Large intestine (tissue), 3 donors: Measurements from ENCODE around the gene ACP6. TPM values are rescaled to one million over a fixed set of nuclear protein-coding genes. Genes with fewer than 3 reads are reported as not detected.

ENCODE experiments used
- DNase-seq, 2 donors: peaks; one replicate each; pipeline versions ENCODE4 v3.0.0 to v3.0.0-alpha.2; 2013
- H3K27ac ChIP-seq: one replicate; pipeline ENCODE4 v1.5.1; 2013; ENCODE audit warnings: low read length
- H3K27me3 ChIP-seq: 2 replicates; pipeline ENCODE4 v1.6.1; 2013; ENCODE audit warnings: low read length; ENCODE audit not compliant: control insufficient read depth, insufficient read depth
- H3K36me3 ChIP-seq: 2 replicates; pipeline ENCODE4 v1.6.1; 2013; ENCODE audit warnings: low read length; ENCODE audit not compliant: control insufficient read depth, insufficient read depth
- H3K4me1 ChIP-seq: one replicate; pipeline ENCODE4 v1.6.1; 2013; ENCODE audit warnings: low read length; ENCODE audit not compliant: control insufficient read depth, insufficient read depth
- H3K4me3 ChIP-seq: one replicate; pipeline ENCODE4 v1.5.1; 2013; ENCODE audit warnings: low read length
- H3K9me3 ChIP-seq: one replicate; pipeline ENCODE4 v1.6.1; 2013; ENCODE audit warnings: mild to moderate bottlenecking, low read depth, low read length, moderate library complexity; ENCODE audit not compliant: control insufficient read depth
- WGBS: methylation state at CpG from one replicate; pipeline ENCODE4 v1.1.5; 2013; ENCODE audit warnings: low lambda C conversion rate; ENCODE audit not compliant: insufficient coverage; 5-methylcytosine and 5-hydroxymethylcytosine counted together
- polyA plus RNA-seq: library from polyadenylated mRNA; unstranded; fragments of 120-200 nt; gene quantifications from one replicate; pipeline ENCODE4 v1.2.1, GENCODE V29; 2013

ACP6 gene
- polyA plus RNA-seq, 1 donor = 21.8 TPM

- H3K27ac ChIP-seq = no peak overlapping the region
- no peak overlapping the region for H3K4me3 ChIP-seq
- H3K36me3 ChIP-seq = no peaks in the 10 kb centered on the region
- DNase-seq = no peak
- H3K4me1 ChIP-seq = no peaks in the 10 kb centered on the region
- no peaks in the 10 kb centered on the region for H3K27me3 ChIP-seq
- no peaks in the 10 kb centered on the region for H3K9me3 ChIP-seq
These were observed 35.7 kb downstream of the ACP6 start for GRCh38 chr1:147634645-147635044.

DNA sequence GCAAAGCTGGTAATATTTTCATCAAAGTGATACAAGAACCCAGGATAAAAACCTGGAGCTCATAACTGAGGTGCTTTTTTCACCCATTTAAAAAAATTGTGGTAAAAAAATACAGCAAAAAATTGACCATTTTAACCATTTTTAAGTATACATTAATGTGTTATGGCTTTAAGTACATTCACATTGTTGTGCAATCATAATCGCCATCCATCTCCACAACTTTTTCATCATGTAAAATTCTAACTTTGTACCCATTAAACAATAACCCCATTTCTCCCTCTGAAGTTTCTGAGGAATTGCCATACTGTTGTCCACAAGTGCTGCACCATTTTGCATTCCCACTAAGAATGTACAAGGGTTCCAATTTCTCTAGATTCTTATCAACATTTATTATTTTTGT lies 36.6 kb downstream of the ACP6 start:
- Histone ChIP-seq H3K9me3 (no peaks in the 10 kb centered on the region), H3K27ac (no peak overlapping the region), H3K4me3 (no peak overlapping the region), H3K4me1 (no peaks in the 10 kb centered on the region), H3K36me3 (no peaks in the 10 kb centered on the region), H3K27me3 (no peaks in the 10 kb centered on the region)
- no CpG with 5 or more reads among the region's 1 CpG for WGBS
- no peak for DNase-seq

- Histone ChIP-seq H3K36me3 (no peaks in the 10 kb centered on the region), H3K27me3 (no peaks in the 10 kb centered on the region), H3K4me3 (no peak overlapping the region), H3K9me3 (no peaks in the 10 kb centered on the region), H3K4me1 (peaks cover 6% of the 10 kb centered on the region), H3K27ac (no peak overlapping the region)
- WGBS = no CpG with 5 or more reads among the region's 3 CpGs
- no peak for DNase-seq
These were observed 38.5 kb downstream of the ACP6 start for GRCh38 chr1:147631839-147632238.

DNA sequence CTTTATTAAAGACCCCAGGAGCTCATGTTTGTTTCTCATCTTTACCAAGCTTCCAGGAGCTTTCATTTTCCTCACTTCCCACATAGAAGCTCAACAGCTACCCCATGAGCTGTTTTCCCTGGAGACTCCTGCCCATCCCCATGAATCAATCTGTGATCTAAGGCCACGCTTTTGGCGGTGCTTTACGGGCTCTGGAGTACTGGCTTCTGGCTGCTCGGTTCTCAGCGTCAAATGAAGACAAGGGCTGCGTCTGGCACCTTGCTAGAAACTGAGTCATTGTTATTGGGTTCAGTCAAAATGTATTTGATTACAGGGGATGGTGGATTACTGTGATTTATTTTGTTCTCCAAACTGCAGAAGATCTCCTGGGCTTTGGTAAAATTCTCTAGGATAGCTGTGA lies 39.9 kb downstream of the ACP6 start:
- Histone ChIP-seq H3K4me1 (peaks cover 17% of the 10 kb centered on the region), H3K4me3 (no peak overlapping the region), H3K36me3 (no peaks in the 10 kb centered on the region), H3K27me3 (no peaks in the 10 kb centered on the region), H3K27ac (no peak overlapping the region), H3K9me3 (no peaks in the 10 kb centered on the region)
- no CpG with 5 or more reads among the region's 6 CpGs for WGBS
- DNase-seq = no peak

- Histone ChIP-seq H3K4me3 (no peak overlapping the region), H3K36me3 (no peaks in the 10 kb centered on the region), H3K27me3 (no peaks in the 10 kb centered on the region), H3K27ac (no peak overlapping the region), H3K9me3 (no peaks in the 10 kb centered on the region), H3K4me1 (peaks cover 21% of the 10 kb centered on the region)
- no peak for DNase-seq
- no CpG with 5 or more reads among the region's 6 CpGs for WGBS
These were observed 40.3 kb downstream of the ACP6 start for GRCh38 chr1:147630022-147630421.

DNA sequence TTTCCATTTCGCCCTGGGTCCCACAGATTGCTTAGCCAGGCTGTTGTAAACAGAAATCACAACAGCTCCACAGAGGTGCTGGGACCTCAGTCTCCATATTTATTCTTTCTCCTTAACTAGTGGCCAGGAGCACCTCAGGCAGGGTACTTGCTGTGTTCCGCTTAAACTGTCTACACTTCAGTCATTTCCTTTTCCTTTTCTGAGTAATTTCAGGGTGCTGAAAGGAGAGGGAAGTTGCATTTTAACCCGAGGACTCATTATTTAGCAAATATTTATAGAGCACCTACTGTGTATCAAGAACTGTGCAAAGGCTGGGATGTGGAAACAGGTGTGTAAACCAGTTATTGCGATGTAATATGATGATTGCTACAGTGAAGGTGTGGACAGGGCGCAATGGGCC lies 41.9 kb downstream of the ACP6 start:
- H3K4me1 ChIP-seq = peaks cover 24% of the 10 kb centered on the region
- H3K27me3 ChIP-seq = no peaks in the 10 kb centered on the region
- no peak overlapping the region for H3K4me3 ChIP-seq
- H3K27ac ChIP-seq = no peak overlapping the region
- no peak for DNase-seq
- H3K9me3 ChIP-seq = no peaks in the 10 kb centered on the region
- no CpG with 5 or more reads among the region's 5 CpGs for WGBS
- peaks cover 14% of the 10 kb centered on the region for H3K36me3 ChIP-seq

- peak; percentile 28 to 35 for DNase-seq
These were observed 42.8 kb downstream of the ACP6 start for GRCh38 chr1:147627435-147628110.

DNA sequence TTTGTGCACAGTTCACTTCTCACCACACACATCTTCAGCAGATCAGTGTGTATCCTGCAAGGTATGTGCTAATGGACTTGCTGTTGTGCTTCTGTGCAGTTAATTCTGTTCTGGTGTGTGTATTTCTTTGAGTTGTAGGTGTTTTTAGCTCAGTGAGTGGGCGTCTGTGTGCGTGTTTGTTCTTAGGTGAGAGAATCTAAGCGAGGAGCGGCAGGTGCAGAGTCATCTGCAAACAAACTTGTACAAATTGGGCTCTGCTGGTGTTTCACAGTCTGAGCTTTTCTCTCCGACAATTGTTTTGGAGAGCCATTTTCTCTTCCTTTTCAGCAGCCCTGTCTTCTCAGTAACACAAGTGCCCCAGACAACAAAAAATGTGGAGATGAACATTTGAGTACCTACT lies 43.6 kb downstream of the ACP6 start:
- Histone ChIP-seq H3K4me3 (no peak overlapping the region), H3K4me1 (peaks cover 24% of the 10 kb centered on the region), H3K27ac (peak overlapping the region; percentile 8), H3K9me3 (no peaks in the 10 kb centered on the region), H3K36me3 (peaks cover 26% of the 10 kb centered on the region), H3K27me3 (no peaks in the 10 kb centered on the region)
- WGBS = 43% methylated on average over 1 of the region's 5 CpGs
- DNase-seq = no peak

More at GRCh38 chr1:147627435-147628110, 42.8 kb downstream of the ACP6 start:
- WGBS = 17% methylated on average over 1 of the region's 3 CpGs
- peaks cover 19% of the 10 kb centered on the region for H3K36me3 ChIP-seq
- no peaks in the 10 kb centered on the region for H3K9me3 ChIP-seq
- H3K27ac ChIP-seq = no peak overlapping the region
- no peak overlapping the region for H3K4me3 ChIP-seq
- peaks cover 24% of the 10 kb centered on the region for H3K4me1 ChIP-seq
- no peaks in the 10 kb centered on the region for H3K27me3 ChIP-seq

DNA sequence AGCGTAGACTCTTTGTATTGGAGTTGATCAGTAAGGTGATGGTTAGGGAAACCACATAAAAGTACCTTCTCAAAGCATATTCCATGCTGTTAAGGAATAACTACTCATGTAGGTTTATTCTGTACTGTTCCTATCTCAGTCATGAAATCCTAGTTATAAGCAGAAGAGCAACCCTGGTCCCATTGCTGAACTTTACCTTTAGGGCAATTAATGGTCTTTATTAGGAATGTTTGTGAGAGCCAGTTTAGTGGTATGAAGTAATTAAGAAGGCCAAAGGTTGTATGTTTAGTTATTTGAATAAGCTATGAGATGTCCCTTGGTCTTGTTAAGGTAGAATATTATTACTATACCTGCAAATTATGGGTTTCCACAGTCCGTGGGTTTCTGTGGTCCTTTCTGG lies 44.0 kb downstream of the ACP6 start:
- Histone ChIP-seq H3K27ac (peak overlapping the region; percentile 8), H3K27me3 (no peaks in the 10 kb centered on the region), H3K4me3 (no peak overlapping the region), H3K4me1 (peaks cover 24% of the 10 kb centered on the region), H3K36me3 (peaks cover 31% of the 10 kb centered on the region), H3K9me3 (no peaks in the 10 kb centered on the region)
- no CpG with 5 or more reads among the region's 2 CpGs for WGBS
- peak; percentile 17 to 75 for DNase-seq

GRCh38 chr1:147625362-147625995 lies 44.8 kb downstream of the ACP6 start:
- H3K9me3 ChIP-seq = no peaks in the 10 kb centered on the region
- H3K4me3 ChIP-seq = no peak overlapping the region
- H3K27me3 ChIP-seq = no peaks in the 10 kb centered on the region
- peak overlapping the region; percentile 23 for H3K27ac ChIP-seq
- peaks cover 39% of the 10 kb centered on the region for H3K36me3 ChIP-seq
- H3K4me1 ChIP-seq = peaks cover 24% of the 10 kb centered on the region
- 31% methylated on average over 2 of the region's 7 CpGs for WGBS
- peak in 1 of 2 donors; percentile 46 for DNase-seq

DNA sequence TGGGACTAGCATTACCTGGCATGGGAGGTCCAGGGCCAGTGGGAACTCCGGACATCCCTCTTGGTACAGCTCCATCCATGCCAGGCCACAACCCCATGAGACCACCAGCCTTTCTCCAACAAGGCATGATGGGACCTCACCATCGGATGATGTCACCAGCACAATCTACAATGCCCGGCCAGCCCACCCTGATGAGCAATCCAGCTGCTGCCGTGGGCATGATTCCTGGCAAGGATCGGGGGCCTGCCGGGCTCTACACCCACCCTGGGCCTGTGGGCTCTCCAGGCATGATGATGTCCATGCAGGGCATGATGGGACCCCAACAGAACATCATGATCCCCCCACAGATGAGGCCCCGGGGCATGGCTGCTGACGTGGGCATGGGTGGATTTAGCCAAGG lies 45.8 kb downstream of the ACP6 start:
- no peak overlapping the region for H3K4me3 ChIP-seq
- peaks cover 49% of the 10 kb centered on the region for H3K36me3 ChIP-seq
- WGBS = no CpG with 5 or more reads among the region's 8 CpGs
- DNase-seq = no peak
- no peak overlapping the region for H3K27ac ChIP-seq
- no peaks in the 10 kb centered on the region for H3K27me3 ChIP-seq
- H3K4me1 ChIP-seq = peaks cover 24% of the 10 kb centered on the region
- H3K9me3 ChIP-seq = no peaks in the 10 kb centered on the region
